ENCODE data around the gene IZUMO4.

DNA sequence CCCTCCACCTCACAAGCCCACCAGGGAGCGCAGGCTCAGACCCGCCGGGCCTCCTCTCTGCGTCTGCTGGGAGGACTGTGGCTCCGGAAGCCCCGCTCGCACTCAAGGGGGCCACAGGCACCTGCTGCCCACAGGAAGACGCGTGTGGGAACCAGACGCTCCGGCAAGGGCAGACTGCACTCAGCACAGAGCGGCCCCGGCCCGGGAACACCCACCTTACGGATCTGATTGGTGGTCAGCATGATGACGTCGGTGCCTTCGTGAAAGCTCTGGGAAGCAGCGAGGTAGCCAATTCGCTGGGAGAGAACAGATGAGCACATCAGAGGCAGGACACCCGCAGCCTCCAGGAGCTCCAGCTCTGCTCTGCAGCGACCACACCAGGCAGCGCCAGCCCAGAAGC is 40.1 kb downstream of the IZUMO4 start:
- TF ChIP-seq, protein P1, sequence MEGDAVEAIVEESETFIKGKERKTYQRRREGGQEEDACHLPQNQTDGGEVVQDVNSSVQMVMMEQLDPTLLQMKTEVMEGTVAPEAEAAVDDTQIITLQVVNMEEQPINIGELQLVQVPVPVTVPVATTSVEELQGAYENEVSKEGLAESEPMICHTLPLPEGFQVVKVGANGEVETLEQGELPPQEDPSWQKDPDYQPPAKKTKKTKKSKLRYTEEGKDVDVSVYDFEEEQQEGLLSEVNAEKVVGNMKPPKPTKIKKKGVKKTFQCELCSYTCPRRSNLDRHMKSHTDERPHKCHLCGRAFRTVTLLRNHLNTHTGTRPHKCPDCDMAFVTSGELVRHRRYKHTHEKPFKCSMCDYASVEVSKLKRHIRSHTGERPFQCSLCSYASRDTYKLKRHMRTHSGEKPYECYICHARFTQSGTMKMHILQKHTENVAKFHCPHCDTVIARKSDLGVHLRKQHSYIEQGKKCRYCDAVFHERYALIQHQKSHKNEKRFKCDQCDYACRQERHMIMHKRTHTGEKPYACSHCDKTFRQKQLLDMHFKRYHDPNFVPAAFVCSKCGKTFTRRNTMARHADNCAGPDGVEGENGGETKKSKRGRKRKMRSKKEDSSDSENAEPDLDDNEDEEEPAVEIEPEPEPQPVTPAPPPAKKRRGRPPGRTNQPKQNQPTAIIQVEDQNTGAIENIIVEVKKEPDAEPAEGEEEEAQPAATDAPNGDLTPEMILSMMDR (IDR thresholded peaks at IDR 0.05; ENCODE audit: poor library complexity), result no peak
- TF ChIP-seq EZH2 (IDR thresholded peaks at IDR 0.05; ENCODE audit: borderline replicate concordance) (no peak), EZH2phosphoT487 (IDR thresholded peaks at IDR 0.05; ENCODE audit: low read depth, severe bottlenecking, unreplicated experiment) (no peak)
